ENCODE measurements around the gene SORCS2. TPM values are rescaled to one million over a fixed set of nuclear protein-coding genes. Genes with fewer than 3 reads are reported as not detected.

The SORCS2 gene
- total RNA-seq, 1 experiment from 2014 or later, result not detected

DNA sequence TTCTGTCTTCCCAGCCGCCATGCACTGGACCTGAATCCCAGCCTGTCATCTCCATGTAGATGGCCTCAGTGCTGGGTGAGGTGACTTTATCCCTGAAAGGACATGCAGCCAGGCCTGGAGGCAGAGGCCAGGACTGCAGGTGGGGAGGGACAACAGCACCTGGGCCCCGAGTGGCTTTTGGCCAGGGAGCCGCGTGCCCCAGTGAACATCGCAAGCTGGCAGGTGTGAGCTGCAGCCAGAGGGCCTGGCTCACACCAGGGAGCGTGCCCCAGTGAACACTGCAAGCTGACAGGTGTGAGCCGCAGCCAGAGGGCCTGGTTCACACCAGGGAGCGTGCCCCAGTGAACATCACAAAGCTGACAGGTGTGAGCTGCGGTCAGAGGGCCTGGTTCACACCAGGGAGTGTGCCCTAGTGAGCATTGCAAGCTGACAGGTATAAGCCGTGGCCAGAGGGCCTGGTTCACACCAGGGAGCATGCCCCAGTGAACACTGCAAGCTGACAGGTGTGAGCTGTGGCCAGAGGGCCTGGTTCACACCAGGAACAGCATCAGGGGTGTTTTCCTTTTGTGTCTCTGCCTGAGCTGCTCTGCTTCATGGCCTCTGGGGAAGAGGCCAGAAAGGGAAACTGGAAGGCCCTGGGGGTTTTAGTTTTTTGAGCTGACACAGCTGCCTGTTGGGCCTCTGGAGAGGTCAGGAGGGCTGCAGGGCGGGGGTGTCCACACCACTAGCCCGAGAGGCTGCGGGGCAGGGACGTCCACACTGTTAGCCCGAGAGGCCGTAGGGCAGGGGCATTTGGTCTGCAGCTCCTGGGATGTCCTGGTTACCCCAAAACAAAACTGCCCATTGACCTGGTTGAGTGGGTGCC, 265.1 kb downstream of the SORCS2 start:
- no peak for DNase-seq (ENCODE audit: low spot score)
- in situ Hi-C loops (cut with HindIII; ENCODE audit: low sequenced_read_pairs), result no loop called here

DNA sequence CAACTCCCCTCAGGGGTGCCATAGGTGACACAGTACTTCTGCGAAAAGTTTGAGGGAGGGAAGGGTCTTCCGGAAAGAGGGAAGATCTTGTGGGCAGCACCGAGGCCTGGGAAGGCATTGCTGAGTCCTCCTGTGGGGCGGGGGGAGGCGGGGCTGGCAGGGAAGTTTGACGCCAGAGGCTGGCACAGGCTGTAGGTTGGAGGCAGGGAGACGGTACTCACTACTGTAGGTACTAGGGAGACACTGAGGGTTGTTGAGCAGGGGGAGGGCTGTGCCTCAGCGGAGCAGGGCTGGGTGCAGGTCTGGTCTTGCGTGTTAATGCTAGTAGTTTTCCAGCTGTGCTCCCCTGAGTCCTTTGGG, 265.7 kb downstream of the SORCS2 start:
- in situ Hi-C loops (cut with HindIII; ENCODE audit: low sequenced_read_pairs), result no loop called here
- no peak for DNase-seq (ENCODE audit: low spot score)

- DNase-seq (ENCODE audit: low spot score), result no peak
- in situ Hi-C loops (cut with HindIII; ENCODE audit: low sequenced_read_pairs), result no loop called here
These were observed 266.1 kb downstream of the SORCS2 start for GRCh38 chr4:7458477-7458876.

GRCh38 chr4:7459471-7459870, 267.1 kb downstream of the SORCS2 start:
- no peak for DNase-seq (ENCODE audit: low spot score)
- in situ Hi-C loops (cut with HindIII; ENCODE audit: low sequenced_read_pairs), result no loop called here

- DNase-seq (ENCODE audit: low spot score), result no peak
These were observed 268.2 kb downstream of the SORCS2 start for GRCh38 chr4:7460566-7460965.

DNA sequence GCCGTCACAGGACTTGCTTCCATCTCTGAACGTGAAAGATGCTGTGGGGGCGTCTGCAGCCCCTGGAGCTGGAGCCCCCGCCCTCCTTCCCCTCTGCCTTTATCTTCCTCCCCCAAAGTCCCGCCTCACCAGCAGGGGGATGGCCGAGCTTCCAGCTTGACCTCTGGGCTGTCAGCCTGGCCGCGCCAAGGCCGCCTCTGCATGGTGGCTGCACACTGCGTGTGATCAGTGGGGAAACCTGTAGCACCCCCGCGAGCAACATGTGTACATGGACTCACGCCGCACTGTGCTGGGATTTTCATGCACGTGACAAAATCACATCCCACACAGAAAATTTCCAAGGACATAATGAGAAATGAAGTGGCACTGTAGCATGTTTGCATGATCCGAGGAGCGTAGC, 268.9 kb downstream of the SORCS2 start:
- no peak for DNase-seq (ENCODE audit: low spot score)
- in situ Hi-C loops (cut with HindIII; ENCODE audit: low sequenced_read_pairs), result no loop called here

More at GRCh38 chr4:7460566-7460965, 268.2 kb downstream of the SORCS2 start:
- in situ Hi-C loops (cut with HindIII; ENCODE audit: low sequenced_read_pairs), result no loop called here

DNA sequence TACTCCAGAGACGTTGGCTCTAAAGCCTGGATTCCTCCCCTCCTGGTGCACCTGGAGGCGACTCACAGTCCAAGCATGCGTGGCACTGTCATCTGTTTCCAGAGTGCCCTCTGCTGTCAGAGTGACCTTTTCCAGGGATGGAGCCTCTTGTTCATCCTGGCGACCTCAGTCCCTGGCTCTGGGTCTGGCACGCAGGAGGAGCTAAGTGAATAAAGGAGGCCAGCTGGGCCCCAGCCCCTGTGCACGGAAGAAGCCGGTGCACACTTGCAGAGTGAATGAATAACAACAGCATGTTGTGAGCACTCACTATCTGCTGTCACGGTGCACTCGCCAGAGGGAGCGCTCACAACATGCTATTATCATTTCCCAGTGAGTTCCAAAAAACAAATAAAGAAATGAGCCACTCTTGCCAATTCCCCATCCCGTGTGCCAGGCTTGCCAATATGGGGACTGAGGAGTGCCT, 270.2 kb downstream of the SORCS2 start:
- peak; percentile 62 for DNase-seq (ENCODE audit: low spot score)
- in situ Hi-C loops (cut with HindIII; ENCODE audit: low sequenced_read_pairs), result no loop called here

GRCh38 chr4:7463566-7464258, 271.4 kb downstream of the SORCS2 start:
- in situ Hi-C loops (cut with HindIII; ENCODE audit: low sequenced_read_pairs), result no loop called here
- DNase-seq (ENCODE audit: low spot score), result no peak

GRCh38 chr4:7464259-7464655, 271.9 kb downstream of the SORCS2 start:
- in situ Hi-C loops (cut with HindIII; ENCODE audit: low sequenced_read_pairs), result no loop called here
- no peak for DNase-seq (ENCODE audit: low spot score)

DNA sequence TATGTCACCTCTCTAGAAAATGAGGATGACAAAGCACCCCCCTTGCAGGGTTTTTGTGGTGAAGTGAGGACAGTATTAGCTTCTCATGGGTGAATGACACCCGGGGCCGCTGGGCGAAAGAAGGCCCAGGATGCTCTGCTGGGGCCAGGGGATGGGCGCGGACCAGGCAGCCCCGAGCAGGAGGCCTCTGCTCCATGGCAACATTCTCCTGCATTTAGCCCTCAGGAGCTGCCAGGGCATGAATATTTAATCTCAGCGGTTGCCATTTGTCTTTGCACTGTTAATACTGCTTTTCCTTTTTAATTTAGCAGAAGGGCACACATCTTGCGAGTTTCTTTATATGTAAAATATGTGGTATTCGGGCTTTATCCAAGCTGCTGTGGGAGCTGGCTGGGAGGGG, 272.7 kb downstream of the SORCS2 start:
- in situ Hi-C loops (cut with HindIII; ENCODE audit: low sequenced_read_pairs), result no loop called here
- DNase-seq (ENCODE audit: low spot score), result no peak

GRCh38 chr4:7466215-7466614, 273.9 kb downstream of the SORCS2 start:
- in situ Hi-C loops (cut with HindIII; ENCODE audit: low sequenced_read_pairs), result no loop called here
- no peak for DNase-seq (ENCODE audit: low spot score)

DNA sequence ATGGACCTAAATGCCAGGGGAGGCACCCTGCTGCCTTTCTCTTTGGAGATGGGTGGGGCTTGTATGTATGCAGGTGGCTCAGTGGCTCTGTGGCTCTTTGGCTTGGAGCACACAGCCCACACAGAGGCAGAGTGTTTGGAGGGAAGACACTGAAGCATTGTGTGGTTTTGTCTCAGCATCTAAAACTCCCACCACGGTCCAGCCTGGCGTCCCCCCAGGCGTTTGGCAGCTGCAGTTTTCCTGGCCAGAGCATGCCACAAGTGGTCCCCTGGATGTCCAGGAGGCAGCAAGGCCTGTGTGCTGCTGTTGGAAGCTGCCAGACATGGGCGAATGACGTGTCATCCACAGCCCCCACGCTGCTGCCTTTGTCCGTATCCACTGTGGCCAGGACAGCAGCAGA, 274.6 kb downstream of the SORCS2 start:
- in situ Hi-C loops (cut with HindIII; ENCODE audit: low sequenced_read_pairs), result no loop called here
- DNase-seq (ENCODE audit: low spot score), result no peak

GRCh38 chr4:7467471-7467870, 275.1 kb downstream of the SORCS2 start:
- DNase-seq (ENCODE audit: low spot score), result no peak
- in situ Hi-C loops (cut with HindIII; ENCODE audit: low sequenced_read_pairs), result no loop called here

DNA sequence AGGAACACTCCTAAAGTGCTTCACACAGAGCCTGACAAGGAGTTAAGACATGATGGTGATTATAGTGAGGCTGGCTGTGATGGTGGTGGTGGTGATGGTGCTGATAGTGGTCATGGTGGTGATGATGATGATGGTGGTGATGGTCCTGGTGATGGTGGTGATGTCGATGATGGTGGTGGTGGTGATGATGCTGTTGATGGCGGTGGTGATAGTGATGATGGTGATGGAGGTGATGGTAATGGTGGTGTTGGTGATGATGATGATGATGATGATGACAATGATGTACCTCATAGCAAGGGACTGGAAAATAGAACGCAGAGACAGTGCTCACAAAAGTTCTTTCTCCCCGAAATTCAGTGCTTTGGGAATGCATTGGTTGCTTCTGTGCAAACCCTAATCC, 276.7 kb downstream of the SORCS2 start:
- in situ Hi-C loops (cut with HindIII; ENCODE audit: low sequenced_read_pairs), result no loop called here
- DNase-seq (ENCODE audit: low spot score), result no peak

DNA sequence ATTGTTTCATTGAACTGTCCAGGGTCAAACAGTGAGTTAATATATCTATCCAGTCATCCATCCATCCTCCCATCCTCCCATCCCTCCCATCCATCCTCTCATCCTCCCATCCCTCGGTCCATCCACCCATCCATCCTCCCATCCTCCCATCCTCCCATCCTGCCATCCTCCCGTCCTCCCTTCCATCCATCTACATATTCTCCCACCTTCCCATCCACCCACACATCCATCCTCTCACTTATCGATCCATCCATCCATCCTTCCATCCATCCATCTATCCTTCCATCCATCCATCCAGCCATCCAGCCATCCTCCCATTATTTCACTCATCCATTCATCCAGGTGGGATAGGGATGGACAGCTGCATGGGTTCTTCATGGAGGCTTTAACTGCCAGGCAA, 277.8 kb downstream of the SORCS2 start:
- in situ Hi-C loops (cut with HindIII; ENCODE audit: low sequenced_read_pairs), result no loop called here
- no peak for DNase-seq (ENCODE audit: low spot score)

DNA sequence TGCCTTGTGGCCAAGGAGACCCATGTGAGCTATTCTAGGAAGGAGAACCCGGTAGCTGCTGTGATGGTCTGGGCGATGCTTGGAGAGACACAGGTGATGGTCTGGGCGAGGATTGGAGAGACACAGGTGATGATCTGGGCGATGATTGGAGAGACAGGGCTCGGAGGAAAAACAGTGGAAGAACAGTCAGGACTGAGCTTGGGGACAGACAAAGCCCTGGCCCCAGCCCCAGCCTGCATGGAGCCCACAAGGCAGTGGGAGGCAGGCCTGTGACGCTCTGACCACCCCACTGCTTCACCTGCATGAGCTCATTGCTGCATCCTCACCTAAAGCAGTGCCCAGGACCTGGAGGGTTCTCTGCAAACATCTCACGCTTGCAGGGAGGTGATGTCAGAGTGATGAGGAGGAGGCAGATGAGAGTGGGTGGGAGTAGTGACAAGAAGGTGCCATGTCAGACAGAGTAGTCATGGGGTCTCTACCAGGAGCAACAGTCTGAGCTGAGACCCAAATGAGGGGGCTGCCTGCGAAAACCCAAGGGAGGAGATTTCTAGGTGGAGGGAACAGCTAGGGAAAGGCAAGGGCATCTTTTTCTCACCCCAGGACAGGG, 278.3 kb downstream of the SORCS2 start:
- DNase-seq (ENCODE audit: low spot score), result no peak
- in situ Hi-C loops (cut with HindIII; ENCODE audit: low sequenced_read_pairs), result no loop called here

DNA sequence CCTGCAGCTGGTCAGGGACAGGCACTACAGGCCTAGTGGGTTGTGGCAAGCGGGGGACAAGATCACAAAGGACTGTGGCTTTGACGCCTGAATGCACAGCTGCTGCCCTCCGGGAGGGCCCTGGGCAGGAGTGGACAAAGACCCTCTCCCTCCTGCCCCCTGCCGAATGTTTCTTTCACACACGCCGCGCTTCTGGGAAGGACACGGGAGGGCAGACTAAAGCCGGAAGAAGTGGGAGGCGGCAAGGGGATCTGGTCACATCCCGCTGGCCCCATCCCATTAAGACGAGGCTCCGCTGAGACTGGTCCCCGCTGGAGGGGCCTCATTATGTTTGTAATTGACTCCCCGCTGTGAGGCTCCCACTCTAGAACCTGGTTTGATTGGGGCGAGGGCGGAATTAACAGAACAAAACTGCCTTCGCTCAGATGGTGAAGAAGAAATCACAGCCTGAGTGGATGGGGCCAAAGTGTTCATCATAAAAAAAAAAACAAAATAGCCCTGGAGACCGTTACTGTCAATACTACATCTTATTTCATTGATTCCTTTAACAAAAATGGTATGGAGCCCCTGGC, 280.2 kb downstream of the SORCS2 start:
- no peak for DNase-seq (ENCODE audit: low spot score)
- in situ Hi-C loops (cut with HindIII; ENCODE audit: low sequenced_read_pairs), result no loop called here

- no peak for DNase-seq (ENCODE audit: low spot score)
- in situ Hi-C loops (cut with HindIII; ENCODE audit: low sequenced_read_pairs), result no loop called here
These were observed 280.7 kb downstream of the SORCS2 start for GRCh38 chr4:7473081-7473480.

DNA sequence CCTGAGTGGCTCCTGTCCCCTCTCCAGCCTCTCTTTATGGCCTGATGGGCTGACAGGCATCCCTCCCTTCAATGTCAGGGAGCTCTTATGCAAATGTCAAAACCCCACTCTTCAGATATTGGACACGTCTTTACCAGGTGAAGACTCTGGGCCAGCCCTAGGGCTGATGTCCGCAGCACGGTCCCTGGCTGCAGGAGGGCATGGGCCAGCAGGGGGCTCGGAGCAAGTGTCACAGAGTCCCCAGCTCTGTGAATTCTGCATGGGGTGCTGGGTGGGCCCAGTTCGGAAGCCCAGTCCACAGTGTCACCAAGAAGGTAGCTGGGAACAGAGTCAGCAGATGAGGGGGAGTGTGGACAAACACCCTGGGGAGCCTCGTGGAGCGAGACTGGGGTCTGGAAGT, 282.0 kb downstream of the SORCS2 start:
- in situ Hi-C loops (cut with HindIII; ENCODE audit: low sequenced_read_pairs), result no loop called here
- no peak for DNase-seq (ENCODE audit: low spot score)

DNA sequence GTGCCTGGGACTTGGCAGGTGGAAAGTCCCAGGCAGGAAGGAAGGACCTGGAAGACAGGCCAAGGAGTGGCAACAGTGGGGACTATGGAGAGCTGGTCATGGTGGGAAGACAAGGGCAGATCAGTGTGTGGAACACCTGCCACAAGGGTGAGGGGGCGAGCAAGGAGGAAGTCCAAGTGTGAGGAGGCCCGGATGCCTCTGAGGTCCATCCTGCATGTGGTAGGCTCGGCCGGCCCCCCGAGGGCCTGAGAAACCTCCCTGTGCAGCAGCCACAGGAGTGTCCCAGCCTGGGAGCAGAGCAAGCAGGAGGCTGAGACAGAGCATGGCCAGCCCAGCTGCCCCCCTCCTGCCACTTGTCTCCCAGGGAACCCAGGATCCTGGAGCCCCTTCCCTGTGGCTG, 282.9 kb downstream of the SORCS2 start:
- DNase-seq (ENCODE audit: low spot score), result no peak
- in situ Hi-C loops (cut with HindIII; ENCODE audit: low sequenced_read_pairs), result no loop called here

Data from G401 (cell line).